Stimulated activated CD4-positive, alpha-beta T cell treated with anti-CD3 and anti-CD28 coated beads, Interleukin-2, amount 100 ng/mL, for 4 hours (primary cell): ENCODE results near the gene MIGA1.
"Not testable (repeated sequence)": the region's sequence is repeated elsewhere in the genome, so short reads cannot be mapped to it uniquely, and the experiment has no call there.

Source experiments
- DNase-seq: peaks from one replicate; pipeline ENCODE4 v3.0.0-alpha.2; 2020; ENCODE audit warnings: low read depth

MIGA1 gene

GRCh38 chr1:77918918-77919317 lies 139.5 kb downstream of the MIGA1 start:
- not testable (repeated sequence) for DNase-seq

GRCh38 chr1:77925518-77925917 lies 146.1 kb downstream of the MIGA1 start:
- DNase-seq: no peak

DNA sequence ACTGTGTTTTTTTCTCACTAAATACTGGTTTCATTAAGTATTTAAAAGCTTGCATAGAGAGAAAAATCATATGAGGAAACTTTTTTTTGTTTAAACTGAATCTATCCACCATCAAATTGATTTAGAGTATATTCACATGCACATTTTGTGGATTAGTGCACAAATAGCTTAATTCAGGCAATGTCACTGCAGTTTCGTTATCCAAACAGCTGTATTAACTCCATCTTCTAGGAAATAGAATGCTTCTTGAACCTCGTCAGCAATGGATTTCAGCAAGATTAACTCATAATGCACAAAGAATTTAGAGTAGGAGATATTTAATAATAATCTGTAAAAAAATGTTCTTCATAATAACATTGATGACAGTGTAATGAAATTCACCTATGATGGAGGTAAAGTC lies 146.5 kb downstream of the MIGA1 start:
- DNase-seq: no peak

GRCh38 chr1:77926561-77927357 lies 147.3 kb downstream of the MIGA1 start:
- DNase-seq: no peak

DNA sequence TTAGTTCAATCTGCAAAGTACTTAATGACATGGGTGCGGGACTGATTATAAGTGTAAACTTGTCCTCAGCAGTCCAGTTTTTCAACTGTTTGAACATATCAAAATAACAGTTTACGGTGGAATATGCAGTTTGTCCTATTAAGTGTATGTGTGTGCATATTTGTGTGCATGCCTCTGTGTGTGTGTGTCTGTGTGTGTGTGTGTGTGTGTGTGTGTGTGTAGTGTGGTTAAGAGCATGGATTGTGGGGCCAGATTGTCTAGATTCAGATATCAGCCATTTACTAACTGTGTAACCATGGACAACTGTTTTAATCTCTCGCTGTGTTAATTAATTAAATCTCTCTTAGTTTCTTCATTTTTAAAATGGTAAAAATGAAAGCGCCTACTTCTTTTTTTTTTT lies 148.0 kb downstream of the MIGA1 start:
- no peak for DNase-seq
